ENCODE data around the gene DCAF15.

Gene DCAF15

GRCh38 chr19:13951799-13952153 lies 533 bp upstream of the DCAF15 start:
- no peak for TF ChIP-seq CTCF (IDR thresholded peaks at IDR 0.05; ENCODE audit: borderline replicate concordance, control extremely low read depth, extremely low read depth, insufficient read depth, missing control alignments)
- in situ Hi-C loops (cut with MboI; ENCODE audit: low sequenced_read_pairs, unreplicated experiment): no loop called here
- DNase-seq (ENCODE audit: low spot score): no peak

GRCh38 chr19:13952931-13953531 lies 722 bp downstream of the DCAF15 start:
- TF ChIP-seq CTCF (IDR thresholded peaks at IDR 0.05; ENCODE audit: borderline replicate concordance, control extremely low read depth, extremely low read depth, insufficient read depth, missing control alignments): no peak
- in situ Hi-C loops (cut with MboI; ENCODE audit: low sequenced_read_pairs, unreplicated experiment): no loop called here
- DNase-seq (ENCODE audit: low spot score): no peak

DNA sequence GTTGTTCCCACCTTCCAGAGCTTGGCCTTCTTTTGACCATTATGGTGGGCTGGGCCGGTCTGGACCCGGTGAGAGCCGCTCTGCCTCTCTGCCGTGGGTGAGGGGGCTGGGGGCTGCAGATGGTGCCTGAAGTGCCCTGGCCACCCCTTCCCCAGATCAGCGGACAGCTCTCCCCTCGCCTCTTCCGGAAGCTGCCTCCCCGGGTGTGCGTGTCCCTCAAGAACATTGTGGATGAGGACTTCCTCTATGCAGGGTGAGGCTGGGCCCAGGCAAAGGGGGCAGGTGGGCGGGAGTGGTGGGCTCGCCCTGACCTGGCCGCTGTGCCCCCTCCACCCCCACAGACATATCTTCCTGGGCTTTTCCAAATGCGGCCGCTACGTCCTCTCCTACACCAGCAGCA lies 1.9 kb downstream of the DCAF15 start:
- in situ Hi-C loops (cut with MboI; ENCODE audit: low sequenced_read_pairs, unreplicated experiment): no loop called here
- no peak for TF ChIP-seq CTCF (IDR thresholded peaks at IDR 0.05; ENCODE audit: borderline replicate concordance, control extremely low read depth, extremely low read depth, insufficient read depth, missing control alignments)
- no peak for DNase-seq (ENCODE audit: low spot score)

DNA sequence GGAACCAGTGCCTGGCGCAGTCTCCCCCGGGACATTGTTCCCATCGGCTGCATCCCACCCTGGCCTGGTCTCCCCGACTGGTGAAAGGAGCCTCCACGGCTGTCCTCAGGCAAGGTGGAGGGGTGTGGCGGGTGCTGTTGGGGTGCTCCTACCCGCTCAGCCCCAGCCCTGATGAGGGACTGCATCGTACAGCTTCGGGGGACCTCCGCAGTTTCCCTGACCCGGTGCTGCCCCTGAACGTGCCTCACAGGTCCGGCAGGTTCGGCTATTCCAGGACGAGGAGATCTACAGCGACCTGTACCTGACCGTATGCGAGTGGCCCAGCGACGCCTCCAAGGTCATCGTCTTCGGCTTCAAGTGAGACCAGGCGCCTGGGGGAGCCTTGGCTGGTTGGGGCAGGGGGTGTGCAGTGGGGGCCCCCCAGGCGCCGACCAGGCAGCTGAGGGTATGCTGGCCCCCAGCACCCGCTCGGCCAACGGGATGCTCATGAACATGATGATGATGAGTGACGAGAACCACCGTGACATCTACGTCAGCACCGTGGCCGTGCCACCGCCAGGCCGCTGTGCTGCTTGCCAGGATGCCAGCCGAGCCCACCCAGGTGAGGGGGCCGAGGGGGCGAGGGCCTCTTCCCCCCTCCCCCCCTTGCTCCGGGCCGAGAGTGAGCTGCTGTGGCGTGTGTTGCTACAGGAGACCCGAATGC lies 3.5 kb downstream of the DCAF15 start:
- no peak for TF ChIP-seq CTCF (IDR thresholded peaks at IDR 0.05; ENCODE audit: borderline replicate concordance, control extremely low read depth, extremely low read depth, insufficient read depth, missing control alignments)
- in situ Hi-C loops (cut with MboI; ENCODE audit: low sequenced_read_pairs, unreplicated experiment): no loop called here
- DNase-seq (ENCODE audit: low spot score): no peak

GRCh38 chr19:13956365-13956744 lies 4.0 kb downstream of the DCAF15 start:
- TF ChIP-seq CTCF (IDR thresholded peaks at IDR 0.05; ENCODE audit: borderline replicate concordance, control extremely low read depth, extremely low read depth, insufficient read depth, missing control alignments): no peak
- no peak for DNase-seq (ENCODE audit: low spot score)
- in situ Hi-C loops (cut with MboI; ENCODE audit: low sequenced_read_pairs, unreplicated experiment): no loop called here

- DNase-seq (ENCODE audit: low spot score): no peak
- TF ChIP-seq CTCF (IDR thresholded peaks at IDR 0.05; ENCODE audit: borderline replicate concordance, control extremely low read depth, extremely low read depth, insufficient read depth, missing control alignments): no peak
- in situ Hi-C loops (cut with MboI; ENCODE audit: low sequenced_read_pairs, unreplicated experiment): no loop called here
Observed at GRCh38 chr19:13957051-13957450, 4.7 kb downstream of the DCAF15 start.
